HCT116 (cell line): ENCODE data around the gene KANSL1. TPM values are rescaled to one million over a fixed set of nuclear protein-coding genes. Genes with fewer than 3 reads are reported as not detected.

Experiments
- ATAC-seq: fragments of 200-7000 bp; cut with Tn5 transposase; 2 replicates; pipeline ENCODE4 v1.9.1; 2020; ENCODE audit warnings: mild to moderate bottlenecking, moderate library complexity
- BruUV-seq: library from RNA; stranded (reverse); fragments of 400-500 nt; replicated peaks from 2 replicates; lab custom pipeline; 2021; lab: Mats Ljungman, UMichigan
- CTCF ChIA-PET: fragments of 300-600 bp; sonication (Branson Sonifier 250); formaldehyde crosslinking; loops from one replicate; lab custom pipeline; 2021; ENCODE audit warnings: antibody characterized with exemption; lab: Charles Lee
- POLR2A ChIA-PET: fragments of 300-600, 350-600 bp; sonication (Branson Sonifier 250); formaldehyde crosslinking; loops from one replicate; lab custom pipeline; 2021; ENCODE audit warnings: antibody characterized with exemption; lab: Charles Lee
- RAD21 ChIA-PET, 2 experiments: fragments of 300-600 bp; sonication (Branson Sonifier 250); formaldehyde crosslinking; loops; one replicate each; lab custom pipeline; 2023; ENCODE audit warnings: low total read pairs in 2 of 2; ENCODE audit not compliant: uncharacterized antibody in 2 of 2, unreplicated experiment in 2 of 2, low non-redundant PET in 1 of 2; lab: Charles Lee
- DNase-seq: peaks from one replicate; pipeline ENCODE4 v3.0.0-alpha.2; 2010; ENCODE audit warnings: low read depth, low spot score
- H2AFZ ChIP-seq: fragments of 200-600 bp; shearing (Covaris generic), sonication (generic); 2 replicates; pipeline ENCODE4 v1.6.1; 2017; ENCODE audit warnings: low read depth, mixed run types, mixed read lengths, antibody characterized with exemption, low read length; ENCODE audit not compliant: poor library complexity, severe bottlenecking
- H3K27ac ChIP-seq: 2 replicates; pipeline ENCODE4 v1.5.1; 2012; ENCODE audit warnings: low read depth, low read length
- H3K27me3 ChIP-seq: fragments of 200-600 bp; sonication (generic); 2 replicates; pipeline ENCODE4 v1.6.1; 2016; ENCODE audit warnings: mixed run types, low read length, mixed read lengths; ENCODE audit not compliant: insufficient read depth
- H3K36me3 ChIP-seq, 2 experiments: fragments of 200-500 bp in 1 of 2; fragments of 200-600 bp in 1 of 2; sonication (Bioruptor generic) in 1 of 2; sonication (generic) in 1 of 2; 2 replicates each; pipeline versions ENCODE4 v1.5.1 to v1.6.1; 2014 to 2016; ENCODE audit warnings: low read length in 2 of 2, inconsistent platforms in 1 of 2, mixed read lengths in 1 of 2, mixed run types in 1 of 2; ENCODE audit not compliant: insufficient read depth in 2 of 2, control insufficient read depth in 1 of 2
- H3K4me1 ChIP-seq, 2 experiments: fragments of 200-600 bp in 1 of 2; sonication (generic) in 1 of 2; 2 replicates each; pipeline versions ENCODE4 v1.5.1 to v1.6.1; 2012 to 2017; ENCODE audit warnings: low read length in 2 of 2, inconsistent platforms in 1 of 2, mild to moderate bottlenecking in 1 of 2, mixed read lengths in 1 of 2, mixed run types in 1 of 2, moderate library complexity in 1 of 2; ENCODE audit not compliant: insufficient read depth in 2 of 2, control insufficient read depth in 1 of 2
- H3K4me2 ChIP-seq: fragments of 200-600 bp; sonication (generic); 2 replicates; pipeline ENCODE4 v1.6.1; 2017; ENCODE audit warnings: mixed run types, low read length, mixed read lengths
- H3K4me3 ChIP-seq, 2 experiments: fragments of 200-600 bp in 1 of 2; sonication (generic) in 1 of 2; replicated peaks in 1 of 2; 2 replicates each; pipeline ENCODE4 v1.5.1; 2011 to 2016; ENCODE audit warnings: low read length in 2 of 2, control low read depth in 1 of 2, low read depth in 1 of 2, mild to moderate bottlenecking in 1 of 2, mixed read lengths in 1 of 2, mixed run types in 1 of 2
- H3K79me2 ChIP-seq: fragments of 200-600 bp; sonication (generic); 2 replicates; pipeline ENCODE4 v1.6.1; 2017; ENCODE audit warnings: mild to moderate bottlenecking, mixed run types, low read length, moderate library complexity, mixed read lengths; ENCODE audit not compliant: insufficient read depth
- H3K9ac ChIP-seq: fragments of 200-600 bp; sonication (generic); 2 replicates; pipeline ENCODE4 v1.6.1; 2016; ENCODE audit warnings: low read length, mixed read lengths
- H3K9me2 ChIP-seq: fragments of 200-600 bp; sonication (generic), shearing (Covaris generic); 2 replicates; pipeline ENCODE4 v1.6.1; 2017; ENCODE audit warnings: mixed run types, mild to moderate bottlenecking, moderate library complexity; ENCODE audit not compliant: insufficient read depth
- H3K9me3 ChIP-seq, 2 experiments: fragments of 200-500 bp in 1 of 2; fragments of 200-600 bp in 1 of 2; sonication (Bioruptor generic) in 1 of 2; sonication (generic) in 1 of 2; 2 replicates each; pipeline ENCODE4 v1.6.1; 2014 to 2017; ENCODE audit warnings: low read length in 2 of 2, mixed read lengths in 2 of 2, inconsistent platforms in 1 of 2, low read depth in 1 of 2, mild to moderate bottlenecking in 1 of 2, mixed run types in 1 of 2, moderate library complexity in 1 of 2; ENCODE audit not compliant: control insufficient read depth in 1 of 2, insufficient read depth in 1 of 2
- H4K20me1 ChIP-seq: fragments of 200-600 bp; sonication (generic), shearing (Covaris generic); 2 replicates; pipeline ENCODE4 v1.6.1; 2017; ENCODE audit warnings: mixed run types, mild to moderate bottlenecking, moderate library complexity; ENCODE audit not compliant: insufficient read depth
- CBX3 ChIP-seq: IDR thresholded peaks from 2 replicates; pipeline ENCODE4 v1.6.1; 2012; ENCODE audit warnings: low read depth
- EGR1 ChIP-seq: IDR thresholded peaks from 2 replicates; pipeline ENCODE4 v1.6.1; 2012; ENCODE audit warnings: low read depth
- ELF1 ChIP-seq: IDR thresholded peaks from 2 replicates; pipeline ENCODE4 v1.6.1; 2012; ENCODE audit warnings: low read depth, borderline replicate concordance
- EZH2phosphoT487 ChIP-seq: fragments of 200-600 bp; IDR thresholded peaks from 2 replicates; pipeline ENCODE4 v1.6.1; 2018; ENCODE audit warnings: antibody characterized with exemption, borderline replicate concordance
- POLR2AphosphoS5 ChIP-seq: IDR thresholded peaks from 2 replicates; pipeline ENCODE4 v1.6.1; 2011; ENCODE audit warnings: mild to moderate bottlenecking, low read depth, low read length, moderate library complexity
- SRF ChIP-seq: IDR thresholded peaks from 2 replicates; pipeline ENCODE4 v1.6.1; 2012; ENCODE audit warnings: low read depth
- YY1 ChIP-seq: IDR thresholded peaks from 2 replicates; pipeline ENCODE4 v1.6.1; 2011; ENCODE audit warnings: low read length, low read depth, moderate library complexity, mild to moderate bottlenecking; ENCODE audit not compliant: insufficient replicate concordance; ENCODE audit errors: extremely low read depth
- ZFX ChIP-seq: fragments of 450-650 bp; IDR thresholded peaks from 2 replicates; pipeline ENCODE4 v1.6.1; 2017
- ZNF274 ChIP-seq: fragments of 200-500 bp; sonication (Bioruptor generic); IDR thresholded peaks from 2 replicates; pipeline ENCODE4 v1.6.1; 2014; ENCODE audit warnings: mild to moderate bottlenecking, low read depth, low read length, inconsistent platforms
- intact Hi-C: fragments of 100-400 bp; cut with micrococcal nuclease; formaldehyde crosslinking; loops from 2 replicates; pipeline ENCODE4 v1.10.0; 2022
- total RNA-seq: library from RNA; stranded (reverse); gene quantifications from one replicate; pipeline ENCODE4 v1.2.1, GENCODE V29; 2021; ENCODE audit not compliant: unreplicated experiment
- TF ChIP-seq, protein P1 (sequence below): IDR thresholded peaks from 2 replicates; pipeline ENCODE4 v1.6.1; 2012
- TF ChIP-seq, protein P2 (sequence below), 3 experiments: fragments of 200-600 bp in 1 of 3; sonication (generic) in 1 of 3; IDR thresholded peaks in 2 of 3; conservative IDR thresholded peaks in 1 of 3; 2 replicates each; pipeline ENCODE4 v1.5.1; 2012 to 2017; ENCODE audit warnings: low read depth in 2 of 3, low read length in 2 of 3, antibody characterized with exemption in 1 of 3, borderline replicate concordance in 1 of 3, control low read depth in 1 of 3, mild to moderate bottlenecking in 1 of 3, mixed read lengths in 1 of 3, mixed run types in 1 of 3, moderate library complexity in 1 of 3; ENCODE audit not compliant: insufficient read depth in 1 of 3
- TF ChIP-seq, protein P3 (sequence below): IDR thresholded peaks from 2 replicates; pipeline ENCODE4 v1.6.1; 2011; ENCODE audit warnings: mild to moderate bottlenecking, low read length, moderate library complexity; ENCODE audit not compliant: insufficient replicate concordance; ENCODE audit errors: extremely low read depth

The KANSL1 gene
- total RNA-seq, 1 experiment from 2014 or later: 77.5 TPM

DNA sequence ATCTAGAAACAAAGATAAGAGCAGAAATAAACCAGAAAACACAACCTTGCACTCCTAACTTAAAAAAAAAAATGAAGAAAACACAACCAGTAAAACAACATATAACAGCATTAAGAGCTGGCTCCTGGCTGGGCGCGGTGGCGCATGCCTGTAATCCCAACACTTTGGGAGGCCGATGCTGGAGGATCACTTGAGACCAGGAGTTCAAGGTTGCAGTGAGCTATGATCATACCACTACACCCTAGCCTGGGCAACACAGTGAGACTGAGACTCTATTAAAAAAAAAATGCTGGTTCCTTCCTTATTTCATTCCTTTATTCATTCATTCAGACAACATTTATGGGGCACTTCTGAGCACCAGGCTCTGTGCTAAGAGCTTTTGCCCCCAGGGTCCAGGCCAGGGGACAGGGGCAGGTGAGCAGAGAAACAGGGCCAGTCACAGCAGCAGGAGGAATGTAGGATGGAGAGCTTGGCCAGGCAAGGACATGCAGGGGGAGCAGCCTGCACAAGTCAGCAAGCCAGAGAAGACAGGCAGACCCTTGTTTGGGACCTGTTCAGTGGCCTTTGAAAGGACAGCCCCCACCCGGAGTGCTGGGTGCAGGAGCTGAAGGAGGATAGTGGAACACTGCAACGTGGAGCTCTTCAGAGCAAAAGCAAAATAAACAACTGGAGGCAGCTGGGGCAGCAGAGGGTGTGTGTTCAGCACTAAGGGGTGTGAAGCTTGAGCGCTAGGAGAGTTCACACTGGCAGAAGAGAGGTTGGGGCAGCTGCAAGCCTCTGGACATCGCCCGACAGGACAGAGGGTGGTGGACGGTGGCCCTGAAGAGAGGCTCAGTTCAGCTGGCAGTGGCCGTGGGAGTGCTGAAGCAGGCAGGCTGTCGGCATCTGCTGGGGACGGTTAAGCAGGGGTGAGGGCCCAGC lies 191.6 kb downstream of the KANSL1 start:
- no peaks in the 10 kb centered on the region for H3K36me3 ChIP-seq
- ATAC-seq (peak; percentile 5; the same call in 1 of the 2 replicates), DNase-seq (no peak)
- no peak for TF ChIP-seq ZNF274
- TF ChIP-seq, protein P1, sequence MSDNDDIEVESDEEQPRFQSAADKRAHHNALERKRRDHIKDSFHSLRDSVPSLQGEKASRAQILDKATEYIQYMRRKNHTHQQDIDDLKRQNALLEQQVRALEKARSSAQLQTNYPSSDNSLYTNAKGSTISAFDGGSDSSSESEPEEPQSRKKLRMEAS: no peak
- TF ChIP-seq YY1: no peak
- TF ChIP-seq EGR1: no peak
- TF ChIP-seq CBX3: no peak
- TF ChIP-seq, protein P2, sequence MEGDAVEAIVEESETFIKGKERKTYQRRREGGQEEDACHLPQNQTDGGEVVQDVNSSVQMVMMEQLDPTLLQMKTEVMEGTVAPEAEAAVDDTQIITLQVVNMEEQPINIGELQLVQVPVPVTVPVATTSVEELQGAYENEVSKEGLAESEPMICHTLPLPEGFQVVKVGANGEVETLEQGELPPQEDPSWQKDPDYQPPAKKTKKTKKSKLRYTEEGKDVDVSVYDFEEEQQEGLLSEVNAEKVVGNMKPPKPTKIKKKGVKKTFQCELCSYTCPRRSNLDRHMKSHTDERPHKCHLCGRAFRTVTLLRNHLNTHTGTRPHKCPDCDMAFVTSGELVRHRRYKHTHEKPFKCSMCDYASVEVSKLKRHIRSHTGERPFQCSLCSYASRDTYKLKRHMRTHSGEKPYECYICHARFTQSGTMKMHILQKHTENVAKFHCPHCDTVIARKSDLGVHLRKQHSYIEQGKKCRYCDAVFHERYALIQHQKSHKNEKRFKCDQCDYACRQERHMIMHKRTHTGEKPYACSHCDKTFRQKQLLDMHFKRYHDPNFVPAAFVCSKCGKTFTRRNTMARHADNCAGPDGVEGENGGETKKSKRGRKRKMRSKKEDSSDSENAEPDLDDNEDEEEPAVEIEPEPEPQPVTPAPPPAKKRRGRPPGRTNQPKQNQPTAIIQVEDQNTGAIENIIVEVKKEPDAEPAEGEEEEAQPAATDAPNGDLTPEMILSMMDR (IDR thresholded peaks at IDR 0.05 in 2 of 3, conservative IDR thresholded peaks at IDR 0.05 in 1 of 3; ENCODE audit: borderline replicate concordance in 1 of 3, insufficient read depth in 1 of 3, low read depth in 2 of 3, low read length in 2 of 3): no peak
- TF ChIP-seq ZFX: no peak
- no peak for TF ChIP-seq SRF
- TF ChIP-seq, protein P3, sequence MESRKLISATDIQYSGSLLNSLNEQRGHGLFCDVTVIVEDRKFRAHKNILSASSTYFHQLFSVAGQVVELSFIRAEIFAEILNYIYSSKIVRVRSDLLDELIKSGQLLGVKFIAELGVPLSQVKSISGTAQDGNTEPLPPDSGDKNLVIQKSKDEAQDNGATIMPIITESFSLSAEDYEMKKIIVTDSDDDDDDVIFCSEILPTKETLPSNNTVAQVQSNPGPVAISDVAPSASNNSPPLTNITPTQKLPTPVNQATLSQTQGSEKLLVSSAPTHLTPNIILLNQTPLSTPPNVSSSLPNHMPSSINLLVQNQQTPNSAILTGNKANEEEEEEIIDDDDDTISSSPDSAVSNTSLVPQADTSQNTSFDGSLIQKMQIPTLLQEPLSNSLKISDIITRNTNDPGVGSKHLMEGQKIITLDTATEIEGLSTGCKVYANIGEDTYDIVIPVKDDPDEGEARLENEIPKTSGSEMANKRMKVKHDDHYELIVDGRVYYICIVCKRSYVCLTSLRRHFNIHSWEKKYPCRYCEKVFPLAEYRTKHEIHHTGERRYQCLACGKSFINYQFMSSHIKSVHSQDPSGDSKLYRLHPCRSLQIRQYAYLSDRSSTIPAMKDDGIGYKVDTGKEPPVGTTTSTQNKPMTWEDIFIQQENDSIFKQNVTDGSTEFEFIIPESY: no peak
- no peak for TF ChIP-seq POLR2AphosphoS5
- no peak for TF ChIP-seq EZH2phosphoT487
- no peak for TF ChIP-seq ELF1
- no peak overlapping the region for H3K9ac ChIP-seq
- H3K4me1 ChIP-seq: 0 out of 4 replicates have a peak, but pooled peaks cover 0 to 4% of the 10 kb centered on the region in 2 experiments
- no peaks in the 10 kb centered on the region for H4K20me1 ChIP-seq
- ChIA-PET POLR2A (interaction anchor here (0.7 kb wide), 1 partner anchor 107 kb away, joined by 3 read pairs; no protein-coding TSS in a partner anchor), CTCF (interaction anchor here (1.0 to 2.7 kb wide), 3 partner anchors 11 to 284 kb away, joined by 3 to 11 read pairs (median 5); no protein-coding TSS in a partner anchor), RAD21 (no interaction called here)
- H3K4me3 ChIP-seq: no peak overlapping the region
- H2AFZ ChIP-seq: no peak overlapping the region
- H3K79me2 ChIP-seq: no peaks in the 10 kb centered on the region
- H3K9me3 ChIP-seq: no peaks in the 10 kb centered on the region
- no peaks in the 10 kb centered on the region for H3K27me3 ChIP-seq
- BruUV-seq: no TSS peak
- H3K4me2 ChIP-seq: no peak overlapping the region
- no peaks in the 10 kb centered on the region for H3K9me2 ChIP-seq
- intact Hi-C loops: loop anchor here (1.0 to 5.0 kb wide), 4 partner anchors 191 to 836 kb away; partner anchors contain the start of gene KANSL1
- no peak overlapping the region for H3K27ac ChIP-seq
